Measurements from ENCODE around the gene MSANTD7.

Gene MSANTD7

DNA sequence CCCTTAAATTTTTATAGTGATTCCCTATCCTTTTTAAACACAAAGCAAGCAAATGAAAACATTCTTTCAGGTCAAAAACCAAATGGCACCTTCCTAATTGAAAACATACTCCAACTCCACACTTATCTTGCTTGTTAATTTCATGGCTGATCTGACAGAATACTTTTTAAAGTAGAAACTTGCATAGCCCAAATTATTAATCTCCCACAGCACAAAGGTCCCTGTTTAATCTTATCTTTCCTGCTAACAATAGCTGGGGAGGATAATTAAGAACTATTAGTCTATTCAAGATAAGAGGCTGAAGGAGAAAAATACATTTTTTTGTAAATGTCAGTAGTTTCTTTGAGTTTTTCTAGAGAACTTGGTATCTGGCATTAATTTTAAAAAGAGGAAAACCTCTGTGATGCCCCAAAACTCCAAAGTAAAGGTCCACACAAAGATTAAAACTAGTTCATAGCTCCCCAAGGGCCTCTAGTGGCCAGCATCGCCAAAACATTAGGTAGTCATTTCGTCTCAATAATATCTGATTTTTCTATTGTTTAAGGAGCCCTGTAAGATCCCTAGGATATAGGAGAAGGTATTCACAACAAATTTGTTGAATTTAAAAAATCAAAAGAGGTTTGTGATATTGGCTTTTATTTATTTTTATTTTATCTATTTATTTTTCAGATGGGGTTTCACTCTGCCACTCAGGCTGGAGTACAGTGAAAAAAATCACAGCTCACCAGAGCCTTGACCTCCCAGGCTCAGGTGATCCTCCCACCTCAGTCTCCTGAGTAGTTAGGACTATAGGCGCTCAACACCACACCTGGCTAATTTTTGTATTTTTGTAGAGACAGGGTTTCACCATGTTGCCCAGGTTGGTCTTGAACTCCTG lies 15.0 kb upstream of the MSANTD7 start:
- Histone ChIP-seq H3K4me3 (no peak overlapping the region), H3K27ac (no peak overlapping the region)
- TF ChIP-seq, protein P1, sequence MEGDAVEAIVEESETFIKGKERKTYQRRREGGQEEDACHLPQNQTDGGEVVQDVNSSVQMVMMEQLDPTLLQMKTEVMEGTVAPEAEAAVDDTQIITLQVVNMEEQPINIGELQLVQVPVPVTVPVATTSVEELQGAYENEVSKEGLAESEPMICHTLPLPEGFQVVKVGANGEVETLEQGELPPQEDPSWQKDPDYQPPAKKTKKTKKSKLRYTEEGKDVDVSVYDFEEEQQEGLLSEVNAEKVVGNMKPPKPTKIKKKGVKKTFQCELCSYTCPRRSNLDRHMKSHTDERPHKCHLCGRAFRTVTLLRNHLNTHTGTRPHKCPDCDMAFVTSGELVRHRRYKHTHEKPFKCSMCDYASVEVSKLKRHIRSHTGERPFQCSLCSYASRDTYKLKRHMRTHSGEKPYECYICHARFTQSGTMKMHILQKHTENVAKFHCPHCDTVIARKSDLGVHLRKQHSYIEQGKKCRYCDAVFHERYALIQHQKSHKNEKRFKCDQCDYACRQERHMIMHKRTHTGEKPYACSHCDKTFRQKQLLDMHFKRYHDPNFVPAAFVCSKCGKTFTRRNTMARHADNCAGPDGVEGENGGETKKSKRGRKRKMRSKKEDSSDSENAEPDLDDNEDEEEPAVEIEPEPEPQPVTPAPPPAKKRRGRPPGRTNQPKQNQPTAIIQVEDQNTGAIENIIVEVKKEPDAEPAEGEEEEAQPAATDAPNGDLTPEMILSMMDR (IDR thresholded peaks at IDR 0.05), result peak; percentile 50
- DNase-seq (ENCODE audit: low spot score), result no peak

GRCh38 chr10:14823966-14824365 lies 14.1 kb upstream of the MSANTD7 start:
- Histone ChIP-seq H3K4me3 (no peak overlapping the region), H3K27ac (no peak overlapping the region)
- TF ChIP-seq, protein P1 (IDR thresholded peaks at IDR 0.05), result no peak

GRCh38 chr10:14826076-14826829 lies 11.9 kb upstream of the MSANTD7 start:
- no peak for DNase-seq (ENCODE audit: low spot score)
- no peak overlapping the region for H3K4me3 ChIP-seq
- TF ChIP-seq, protein P1 (IDR thresholded peaks at IDR 0.05), result no peak
- no peak overlapping the region for H3K27ac ChIP-seq

More at GRCh38 chr10:14823966-14824365, 14.1 kb upstream of the MSANTD7 start:
- DNase-seq (ENCODE audit: low spot score), result no peak

DNA sequence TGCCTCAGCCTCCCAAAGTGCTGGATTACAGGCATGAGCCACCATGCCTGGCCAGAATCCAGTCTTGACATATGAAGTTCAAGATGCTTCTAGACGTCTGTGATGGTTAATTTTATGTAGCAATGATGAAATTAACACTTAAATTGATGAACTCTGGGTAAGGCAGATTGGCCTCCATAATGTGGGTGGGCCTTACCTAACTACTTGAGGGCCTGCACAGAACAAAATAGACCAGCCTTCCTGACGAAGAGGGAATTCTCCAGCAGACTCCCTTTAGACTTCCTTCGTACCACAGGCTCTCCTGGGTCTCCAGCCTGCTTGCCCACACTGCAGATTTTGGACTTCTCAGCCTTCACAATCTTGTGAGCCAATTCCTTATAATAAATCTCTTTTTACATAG lies 5.0 kb upstream of the MSANTD7 start:
- TF ChIP-seq, protein P1 (IDR thresholded peaks at IDR 0.05), result no peak
- Histone ChIP-seq H3K27ac (no peak overlapping the region), H3K4me3 (no peak overlapping the region)
- DNase-seq (ENCODE audit: low spot score), result no peak

DNA sequence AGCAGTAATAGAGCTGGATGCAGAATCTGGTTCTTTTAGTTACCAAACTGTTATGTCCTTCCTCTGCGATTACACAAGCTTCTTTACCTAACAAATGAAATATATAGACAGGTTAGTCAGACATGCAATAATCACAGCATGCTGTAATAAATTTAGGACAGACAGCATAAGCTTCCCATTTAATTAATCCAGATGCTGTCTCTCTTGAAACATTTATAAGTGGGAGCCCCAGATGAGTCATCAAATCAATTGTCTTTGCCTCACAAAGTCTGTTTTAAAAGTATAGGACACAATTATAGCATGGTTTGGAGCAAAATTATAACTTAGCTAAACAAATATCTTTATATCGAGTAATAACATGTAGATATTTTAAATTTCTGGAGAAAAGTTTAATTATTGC lies 1.9 kb upstream of the MSANTD7 start:
- DNase-seq (ENCODE audit: low spot score), result no peak
- TF ChIP-seq, protein P1 (IDR thresholded peaks at IDR 0.05), result no peak
- Histone ChIP-seq H3K27ac (peak overlapping the region in 1 of 2 donors; percentile 90), H3K4me3 (no peak overlapping the region)

GRCh38 chr10:14837003-14837756 lies 926 bp upstream of the MSANTD7 start:
- peak overlapping the region; percentile 97 for H3K4me3 ChIP-seq
- peak overlapping the region; percentile 90 to 97 for H3K27ac ChIP-seq
- TF ChIP-seq, protein P1 (IDR thresholded peaks at IDR 0.05), result no peak
- DNase-seq (ENCODE audit: low spot score), result no peak

Data from coronary artery (tissue), 2 donors.